ENCODE measurements around the gene GM2A. TPM values are rescaled to one million over a fixed set of nuclear protein-coding genes. Genes with fewer than 3 reads are reported as not detected.

The GM2A gene
- 10 to 100 TPM; 36.8 to 85.2 TPM for total RNA-seq

DNA sequence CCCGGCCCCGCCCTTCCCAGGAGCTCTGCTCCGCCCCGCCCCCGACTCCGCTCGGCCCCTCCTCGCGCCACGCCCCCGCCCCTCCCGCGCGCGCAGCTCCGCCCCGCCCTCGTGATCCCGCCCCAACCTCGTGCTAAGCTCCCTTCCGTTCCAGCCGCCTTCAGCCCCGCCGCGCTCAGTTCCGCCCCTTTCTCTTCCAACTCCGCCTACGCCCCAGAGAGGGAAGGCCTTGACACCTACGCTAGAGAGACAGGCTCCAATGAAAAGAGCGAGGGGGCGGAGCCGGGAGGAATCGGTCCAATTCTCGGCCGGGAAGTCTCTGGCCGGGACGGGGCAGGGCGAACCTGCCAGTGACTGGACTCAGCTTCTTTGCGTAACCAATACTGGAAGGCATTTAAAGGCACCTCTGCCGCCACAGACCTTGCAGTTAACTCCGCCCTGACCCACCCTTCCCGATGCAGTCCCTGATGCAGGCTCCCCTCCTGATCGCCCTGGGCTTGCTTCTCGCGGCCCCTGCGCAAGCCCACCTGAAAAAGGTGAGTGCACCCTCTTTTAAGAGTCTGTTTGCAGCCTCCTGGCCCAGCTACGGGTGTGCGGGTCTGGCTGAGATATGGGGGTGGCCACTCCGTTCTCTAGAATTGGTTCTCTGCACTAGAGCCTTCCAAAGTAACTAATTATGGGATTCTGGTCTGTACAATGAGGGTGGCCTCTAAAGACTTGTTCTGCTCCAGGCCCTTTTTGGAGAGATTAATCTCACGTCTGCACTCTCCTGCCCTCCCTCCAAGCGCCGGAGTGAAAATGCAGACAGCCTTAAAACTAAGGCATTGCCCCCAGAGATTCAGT, at the start of gene GM2A:
Gene GM2A, plus strand, starts transcription at position 424 of the 843 bp plus-strand sequence. Its CDS starts 32 bp downstream, at position 456.
- peak; percentile 98 to 99 for DNase-seq (ENCODE audit: low spot score in 2 of 2)
- H3K9me3 Mint-ChIP-seq = peaks cover 0 to 5% of the 10 kb centered on the region in 2 donors
- H3K36me3 Mint-ChIP-seq = peaks cover 0 to 15% of the 10 kb centered on the region in 2 donors
- H3K27ac Mint-ChIP-seq = peak within 1 kb of the TSS; percentile 52 to 88
- peak; percentile 89 to 93 for ATAC-seq

DNA sequence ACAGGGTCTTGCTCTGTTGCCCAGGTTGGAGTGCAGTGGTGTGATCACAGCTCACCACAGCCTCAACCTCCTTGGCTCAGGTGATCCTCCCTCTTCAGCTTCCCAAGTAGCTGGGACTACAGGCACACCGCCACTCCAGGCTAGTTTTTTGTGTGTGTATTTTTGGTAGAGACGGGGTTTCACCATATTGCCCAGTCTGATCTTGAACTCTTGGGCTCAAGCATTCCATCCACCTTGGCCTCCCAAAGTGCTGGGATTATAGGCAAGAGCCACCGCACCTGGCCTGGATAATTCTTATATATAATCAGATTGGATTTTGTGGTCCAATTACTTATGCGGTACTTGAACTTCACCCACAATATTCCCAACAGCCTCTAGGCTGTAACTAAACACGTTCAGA, 48.9 kb upstream of the GM2A start:
- ATAC-seq (no peak), DNase-seq (ENCODE audit: low spot score in 2 of 2) (no peak)
- no peaks in the 10 kb centered on the region for H3K36me3 Mint-ChIP-seq
- no peak overlapping the region for H3K27ac Mint-ChIP-seq
- H3K9me3 Mint-ChIP-seq = no peaks in the 10 kb centered on the region

- no peak for ATAC-seq
- DNase-seq (ENCODE audit: low spot score in 2 of 2) = no peak
- no peaks in the 10 kb centered on the region for H3K9me3 Mint-ChIP-seq
- H3K36me3 Mint-ChIP-seq = no peaks in the 10 kb centered on the region
- H3K27ac Mint-ChIP-seq = peak overlapping the region; percentile 29 to 85
These were observed 47.6 kb upstream of the GM2A start for GRCh38 chr5:151205411-151205810.

GRCh38 chr5:151208481-151208914, 44.5 kb upstream of the GM2A start:
- no peak for ATAC-seq
- no peaks in the 10 kb centered on the region for H3K9me3 Mint-ChIP-seq
- no peak for DNase-seq (ENCODE audit: low spot score in 2 of 2)
- peak overlapping the region; percentile 77 to 85 for H3K27ac Mint-ChIP-seq
- H3K36me3 Mint-ChIP-seq = peaks cover 9 to 12% of the 10 kb centered on the region in 2 donors

GRCh38 chr5:151212406-151212798, 40.6 kb upstream of the GM2A start:
- H3K27ac Mint-ChIP-seq = peak overlapping the region; percentile 96
- no peaks in the 10 kb centered on the region for H3K9me3 Mint-ChIP-seq
- DNase-seq (ENCODE audit: low spot score in 2 of 2) (no peak), ATAC-seq (peak; percentile 13 to 34)
- peaks cover 33 to 35% of the 10 kb centered on the region in 2 donors for H3K36me3 Mint-ChIP-seq

DNA sequence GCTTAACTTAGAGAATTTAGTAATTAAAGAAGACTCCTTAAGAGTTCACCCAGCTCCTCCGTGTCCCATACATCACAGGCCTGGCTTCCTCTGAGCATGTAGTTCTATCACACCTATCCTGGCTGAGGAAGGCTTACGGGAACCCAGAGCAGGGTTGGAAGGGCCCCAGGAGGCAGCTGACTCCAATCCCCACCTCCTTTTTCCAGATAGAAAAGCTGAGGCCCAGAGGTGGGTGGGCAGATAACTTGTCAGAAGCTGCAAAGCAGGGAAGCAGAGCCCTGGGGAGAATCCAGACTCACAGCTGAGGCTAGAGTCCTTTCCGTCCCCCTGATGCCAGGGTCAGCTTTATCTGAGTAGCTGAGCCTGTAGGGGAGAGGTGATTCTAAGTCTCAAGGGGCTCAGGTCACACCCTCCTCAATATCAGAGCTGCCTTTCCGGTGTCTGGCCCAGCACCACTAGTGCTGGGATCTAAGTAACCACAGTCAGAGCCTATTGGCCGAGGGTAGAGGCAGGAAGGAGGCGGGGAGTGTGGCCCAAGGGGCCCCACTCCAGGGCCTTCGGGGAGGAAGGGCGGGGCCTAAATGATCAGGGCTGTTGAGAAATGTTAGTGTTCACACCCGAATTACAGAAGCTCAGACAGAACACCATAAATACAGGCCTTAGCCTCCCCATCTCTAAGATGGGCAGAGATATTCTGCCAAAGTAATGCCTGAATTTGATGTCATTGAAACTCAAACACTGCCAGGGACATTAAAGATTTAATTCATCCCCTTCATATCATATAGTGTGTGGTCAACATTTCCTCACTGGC, 39.0 kb upstream of the GM2A start:
- peak overlapping the region; percentile 93 to 96 for H3K27ac Mint-ChIP-seq
- no peaks in the 10 kb centered on the region for H3K9me3 Mint-ChIP-seq
- DNase-seq (ENCODE audit: low spot score in 2 of 2) = peak; percentile 83 to 84
- peak; percentile 81 to 90 for ATAC-seq
- peaks cover 33 to 48% of the 10 kb centered on the region in 2 donors for H3K36me3 Mint-ChIP-seq

GRCh38 chr5:151214614-151215545, 38.1 kb upstream of the GM2A start:
- no peaks in the 10 kb centered on the region for H3K9me3 Mint-ChIP-seq
- peak; percentile 4 to 9 for ATAC-seq
- DNase-seq (ENCODE audit: low spot score in 2 of 2) = no peak
- H3K27ac Mint-ChIP-seq = peak overlapping the region; percentile 93 to 96
- peaks cover 33 to 48% of the 10 kb centered on the region in 2 donors for H3K36me3 Mint-ChIP-seq

DNA sequence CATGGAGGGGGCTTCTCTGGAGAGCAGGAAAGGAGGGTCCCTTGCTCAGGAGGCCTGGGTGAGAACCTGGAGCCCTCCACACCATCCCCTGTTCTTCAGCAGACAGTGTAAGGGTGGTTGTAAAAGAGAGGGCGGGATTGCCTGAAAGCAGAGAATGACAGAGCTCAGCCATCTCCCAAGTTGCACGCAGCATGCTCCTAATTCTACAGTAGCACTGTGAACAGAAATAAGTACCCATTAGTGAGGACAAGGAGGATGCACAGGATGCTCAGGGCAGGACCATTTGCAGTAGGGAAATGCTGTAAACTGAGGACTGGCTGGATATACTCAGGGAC, 37.5 kb upstream of the GM2A start:
- peaks cover 33 to 48% of the 10 kb centered on the region in 2 donors for H3K36me3 Mint-ChIP-seq
- peak overlapping the region; percentile 88 to 96 for H3K27ac Mint-ChIP-seq
- DNase-seq (ENCODE audit: low spot score in 2 of 2) = no peak
- ATAC-seq = no peak
- H3K9me3 Mint-ChIP-seq = no peaks in the 10 kb centered on the region

- peak overlapping the region in 1 of 2 donors; percentile 86 for H3K27ac Mint-ChIP-seq
- H3K9me3 Mint-ChIP-seq = no peaks in the 10 kb centered on the region
These were observed 36.2 kb upstream of the GM2A start for GRCh38 chr5:151216781-151217180.

GRCh38 chr5:151218177-151218576, 34.8 kb upstream of the GM2A start:
- H3K27ac Mint-ChIP-seq = peak overlapping the region; percentile 82 to 86

More at GRCh38 chr5:151216781-151217180, 36.2 kb upstream of the GM2A start:
- ATAC-seq (no peak), DNase-seq (ENCODE audit: low spot score in 2 of 2) (no peak)
- H3K36me3 Mint-ChIP-seq = peaks cover 33 to 59% of the 10 kb centered on the region in 2 donors

DNA sequence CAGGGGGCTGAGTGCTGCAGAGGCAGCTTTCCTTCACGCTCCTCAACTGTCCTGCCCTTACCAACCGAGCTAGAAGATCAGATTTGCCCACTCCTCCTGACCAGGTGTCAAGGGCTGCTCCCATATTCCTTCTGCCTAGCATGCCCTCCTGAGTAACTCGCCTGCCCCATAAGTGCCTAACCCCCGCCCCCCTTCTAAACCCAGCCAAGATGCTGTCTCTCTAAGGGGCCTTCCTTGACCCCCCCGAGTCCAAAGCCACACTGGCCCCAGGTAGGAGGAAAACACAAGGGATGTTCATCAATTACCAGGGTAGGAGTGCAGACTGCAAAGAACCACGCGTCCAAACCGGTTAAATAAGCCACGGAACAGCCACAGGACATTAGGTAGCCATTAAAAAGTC, 33.8 kb upstream of the GM2A start:
- peaks cover 20 to 49% of the 10 kb centered on the region in 2 donors for H3K36me3 Mint-ChIP-seq
- H3K9me3 Mint-ChIP-seq = no peaks in the 10 kb centered on the region
- H3K27ac Mint-ChIP-seq = peak overlapping the region in 1 of 2 donors; percentile 86
- DNase-seq (ENCODE audit: low spot score in 2 of 2) (no peak), ATAC-seq (no peak)

More at GRCh38 chr5:151218177-151218576, 34.8 kb upstream of the GM2A start:
- Mint-ChIP-seq H3K36me3 (peaks cover 28 to 49% of the 10 kb centered on the region in 2 donors), H3K9me3 (no peaks in the 10 kb centered on the region)
- ATAC-seq = no peak
- DNase-seq (ENCODE audit: low spot score in 2 of 2) = no peak

DNA sequence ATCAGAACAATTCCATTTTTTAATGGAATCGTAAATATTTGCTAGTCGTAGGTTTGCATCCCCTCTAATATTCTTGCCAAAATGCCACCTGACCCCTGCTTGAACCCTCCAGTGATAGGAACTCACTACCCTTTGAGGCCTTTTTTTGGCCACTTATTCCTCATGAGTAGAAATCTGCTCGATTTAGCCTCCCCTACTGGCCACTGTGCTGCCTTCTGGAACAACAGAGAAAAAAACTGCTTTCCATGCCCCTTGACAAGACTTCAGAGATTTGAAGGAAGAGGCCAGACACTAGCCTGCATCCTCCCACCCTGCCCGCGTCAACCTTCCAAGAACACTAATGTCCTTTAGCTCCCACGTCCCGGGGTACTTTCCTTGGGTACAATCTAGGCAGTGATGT, 33.2 kb upstream of the GM2A start:
- peaks cover 14 to 43% of the 10 kb centered on the region in 2 donors for H3K36me3 Mint-ChIP-seq
- H3K9me3 Mint-ChIP-seq = no peaks in the 10 kb centered on the region
- DNase-seq (ENCODE audit: low spot score in 2 of 2) (no peak), ATAC-seq (no peak)
- peak overlapping the region in 1 of 2 donors; percentile 9 for H3K27ac Mint-ChIP-seq

DNA sequence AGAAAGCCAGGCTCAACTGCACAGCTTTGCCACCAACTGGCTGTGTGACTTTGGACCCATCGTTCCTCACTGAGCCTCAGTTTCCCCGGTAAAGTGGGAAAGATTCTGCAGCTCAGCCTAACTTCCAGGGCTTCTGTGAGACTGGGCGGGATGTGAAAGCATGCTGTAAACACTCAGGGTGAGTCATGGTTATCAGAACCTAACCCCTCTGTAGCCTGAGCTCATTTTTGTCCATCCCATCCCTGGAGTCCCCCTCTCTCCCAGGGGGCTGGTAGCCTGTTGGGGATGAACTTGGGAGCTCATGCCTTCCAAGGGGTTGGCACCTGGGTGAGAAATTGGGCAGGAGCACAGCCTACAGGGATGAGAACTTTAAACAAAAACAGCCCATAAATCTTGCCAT, 31.4 kb upstream of the GM2A start:
- Mint-ChIP-seq H3K9me3 (no peaks in the 10 kb centered on the region), H3K36me3 (peaks cover 5 to 30% of the 10 kb centered on the region in 2 donors), H3K27ac (peak overlapping the region; percentile 87 to 98)
- DNase-seq (ENCODE audit: low spot score in 2 of 2) (no peak), ATAC-seq (peak; percentile 47 to 52)

DNA sequence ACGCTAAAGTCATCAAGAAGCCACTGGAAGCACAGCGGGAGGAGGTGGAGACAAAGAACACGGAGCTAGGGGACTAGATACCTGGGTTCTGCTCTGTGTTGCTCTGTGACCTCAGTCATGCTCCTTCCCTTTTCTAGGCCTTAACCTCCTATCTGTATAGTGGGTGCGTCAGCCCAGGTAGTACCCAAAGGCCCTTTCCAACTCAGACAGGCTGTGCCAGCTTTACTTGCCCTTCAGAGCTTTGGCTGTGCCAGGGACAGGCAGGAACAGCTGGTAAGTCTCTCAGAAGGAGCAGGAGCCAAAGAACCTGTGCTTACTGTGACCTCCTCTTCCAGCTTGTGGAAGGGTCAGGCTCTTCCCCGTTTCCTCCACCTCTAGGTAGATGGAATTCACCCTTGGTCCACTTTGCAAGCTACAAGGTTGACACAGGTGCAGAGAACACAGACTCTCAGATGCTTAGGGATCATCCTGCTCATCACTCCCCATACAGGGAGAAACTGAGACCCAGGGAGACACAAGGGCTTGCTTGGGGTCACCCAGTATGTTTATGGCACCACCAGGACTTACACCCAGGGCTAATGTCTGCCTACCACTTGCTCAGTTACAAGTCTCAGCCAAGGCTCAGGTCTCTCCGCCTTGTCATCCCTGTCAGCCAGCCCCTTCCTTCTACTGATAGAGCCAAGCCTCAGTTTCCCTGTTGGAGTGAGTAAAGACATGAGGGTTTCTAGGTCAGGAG, 30.8 kb upstream of the GM2A start:
- peaks cover 5 to 25% of the 10 kb centered on the region in 2 donors for H3K36me3 Mint-ChIP-seq
- DNase-seq (ENCODE audit: low spot score in 2 of 2) (no peak), ATAC-seq (peak; percentile 20 to 30)
- peak overlapping the region; percentile 87 to 98 for H3K27ac Mint-ChIP-seq
- H3K9me3 Mint-ChIP-seq = no peaks in the 10 kb centered on the region

GRCh38 chr5:151222790-151223446, 30.1 kb upstream of the GM2A start:
- H3K9me3 Mint-ChIP-seq = no peaks in the 10 kb centered on the region
- H3K27ac Mint-ChIP-seq = peak overlapping the region; percentile 87 to 98
- peak in 1 of 2 donors; percentile 47 for DNase-seq (ENCODE audit: low spot score in 2 of 2)
- peaks cover 5 to 23% of the 10 kb centered on the region in 2 donors for H3K36me3 Mint-ChIP-seq
- peak; percentile 77 to 81 for ATAC-seq

All from activated naive CD4-positive, alpha-beta T cell treated with anti-CD3 and anti-CD28 coated beads, Interleukin-2, amount 50 U/mL, for 72 hours (primary cell).